RPMI8226 (cell line): ENCODE measurements around the gene SLC16A13.
"Not testable (repeated sequence)": the region's sequence is repeated elsewhere in the genome, so short reads cannot be mapped to it uniquely, and the experiment has no call there.

Experiments
- DNase-seq: peaks from one replicate; pipeline ENCODE4 v3.0.0-alpha.2; 2015

SLC16A13 gene

DNA sequence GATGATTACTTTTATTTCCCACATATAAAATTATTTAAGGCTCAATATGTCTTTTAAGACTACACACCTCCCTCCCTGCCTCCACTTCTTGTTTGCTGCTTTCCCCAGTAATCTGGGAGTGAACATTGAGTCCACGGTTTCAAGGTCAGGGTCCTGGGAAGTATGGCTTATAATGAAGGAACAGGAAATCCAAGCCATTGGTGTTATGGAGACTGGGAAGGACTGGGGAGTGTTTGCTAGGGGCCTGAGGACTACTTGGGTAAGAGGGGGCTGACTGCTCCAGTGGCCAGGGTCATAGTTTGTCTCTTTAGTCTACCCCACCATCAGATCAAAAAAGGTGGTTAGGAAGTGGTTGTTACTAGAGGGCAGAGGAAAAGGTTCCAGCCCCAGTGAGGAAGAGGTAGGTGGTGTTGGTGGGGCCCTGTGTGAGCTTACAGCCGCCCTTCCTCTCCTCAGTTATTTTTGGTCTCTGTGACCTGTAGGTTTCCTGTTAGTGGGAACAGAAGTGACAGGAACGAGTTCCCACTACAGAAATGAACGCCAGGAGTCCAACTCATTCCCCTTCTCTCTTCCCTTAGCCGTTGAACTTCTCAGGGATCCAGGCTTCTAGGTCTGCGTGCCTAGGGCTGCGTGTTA, 742 bp upstream of the SLC16A13 start:
- no peak for DNase-seq

DNA sequence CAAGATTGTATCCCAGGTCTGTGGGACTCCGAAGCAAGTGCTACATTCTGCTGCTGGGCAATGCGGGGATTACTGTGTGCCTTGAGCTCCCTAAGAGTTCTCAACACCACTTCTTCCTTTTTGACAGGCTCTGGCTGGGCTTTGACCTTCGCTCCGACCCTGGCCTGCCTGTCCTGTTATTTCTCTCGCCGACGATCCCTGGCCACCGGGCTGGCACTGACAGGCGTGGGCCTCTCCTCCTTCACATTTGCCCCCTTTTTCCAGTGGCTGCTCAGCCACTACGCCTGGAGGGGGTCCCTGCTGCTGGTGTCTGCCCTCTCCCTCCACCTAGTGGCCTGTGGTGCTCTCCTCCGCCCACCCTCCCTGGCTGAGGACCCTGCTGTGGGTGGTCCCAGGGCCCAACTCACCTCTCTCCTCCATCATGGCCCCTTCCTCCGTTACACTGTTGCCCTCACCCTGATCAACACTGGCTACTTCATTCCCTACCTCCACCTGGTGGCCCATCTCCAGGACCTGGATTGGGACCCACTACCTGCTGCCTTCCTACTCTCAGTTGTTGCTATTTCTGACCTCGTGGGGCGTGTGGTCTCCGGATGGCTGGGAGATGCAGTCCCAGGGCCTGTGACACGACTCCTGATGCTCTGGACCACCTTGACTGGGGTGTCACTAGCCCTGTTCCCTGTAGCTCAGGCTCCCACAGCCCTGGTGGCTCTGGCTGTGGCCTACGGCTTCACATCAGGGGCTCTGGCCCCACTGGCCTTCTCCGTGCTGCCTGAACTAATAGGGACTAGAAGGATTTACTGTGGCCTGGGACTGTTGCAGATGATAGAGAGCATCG, 2.4 kb downstream of the SLC16A13 start:
- no peak for DNase-seq

GRCh38 chr17:7039832-7040231, 4.0 kb downstream of the SLC16A13 start:
- no peak for DNase-seq

DNA sequence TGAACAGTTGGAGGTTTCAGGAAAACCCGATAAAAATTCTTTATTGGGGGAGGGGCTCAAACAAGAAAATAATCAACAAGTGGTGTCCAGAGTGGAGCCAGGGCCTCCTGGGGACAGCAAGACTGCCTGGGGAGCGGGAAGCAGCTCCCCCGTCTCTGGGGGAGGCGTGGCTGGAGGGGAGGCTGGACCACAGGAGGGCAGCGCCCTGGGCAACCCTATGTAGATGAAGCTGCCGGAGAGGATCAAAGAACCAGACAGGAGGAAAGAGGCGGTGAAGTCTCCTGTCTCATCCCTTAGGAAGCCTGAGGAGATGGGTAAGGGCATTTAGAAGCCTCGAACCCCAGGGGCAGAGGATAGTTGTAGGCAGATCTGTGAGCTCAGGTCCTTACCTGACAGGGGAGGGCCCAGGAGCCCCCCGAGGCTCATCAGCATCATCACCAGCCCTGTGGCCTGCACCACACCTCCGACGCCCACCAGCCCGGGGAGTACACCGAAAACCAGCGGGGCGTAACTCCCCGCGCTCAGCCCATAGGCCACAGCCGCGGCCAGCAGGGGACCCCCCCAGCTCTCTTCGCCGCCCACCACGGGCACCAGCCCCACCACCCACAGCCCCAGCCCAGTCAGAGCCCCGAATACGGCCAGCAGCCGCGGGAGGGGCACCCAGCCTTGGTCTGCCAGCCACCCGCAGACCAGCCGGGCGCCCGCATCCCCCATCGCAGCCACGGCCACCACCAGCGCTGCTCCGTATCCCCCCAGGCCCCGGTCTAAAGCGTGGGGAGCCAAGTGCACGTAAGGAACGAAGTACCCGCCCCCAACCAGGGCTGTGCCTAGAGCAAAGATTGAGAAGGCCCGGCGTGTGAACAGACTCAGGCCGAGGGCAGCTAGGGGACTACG, 6.0 kb downstream of the SLC16A13 start:
- DNase-seq: no peak

GRCh38 chr17:7042501-7043181, 6.8 kb downstream of the SLC16A13 start:
- no peak for DNase-seq

- DNase-seq: no peak
Observed at GRCh38 chr17:7043182-7043496, 7.3 kb downstream of the SLC16A13 start.

DNA sequence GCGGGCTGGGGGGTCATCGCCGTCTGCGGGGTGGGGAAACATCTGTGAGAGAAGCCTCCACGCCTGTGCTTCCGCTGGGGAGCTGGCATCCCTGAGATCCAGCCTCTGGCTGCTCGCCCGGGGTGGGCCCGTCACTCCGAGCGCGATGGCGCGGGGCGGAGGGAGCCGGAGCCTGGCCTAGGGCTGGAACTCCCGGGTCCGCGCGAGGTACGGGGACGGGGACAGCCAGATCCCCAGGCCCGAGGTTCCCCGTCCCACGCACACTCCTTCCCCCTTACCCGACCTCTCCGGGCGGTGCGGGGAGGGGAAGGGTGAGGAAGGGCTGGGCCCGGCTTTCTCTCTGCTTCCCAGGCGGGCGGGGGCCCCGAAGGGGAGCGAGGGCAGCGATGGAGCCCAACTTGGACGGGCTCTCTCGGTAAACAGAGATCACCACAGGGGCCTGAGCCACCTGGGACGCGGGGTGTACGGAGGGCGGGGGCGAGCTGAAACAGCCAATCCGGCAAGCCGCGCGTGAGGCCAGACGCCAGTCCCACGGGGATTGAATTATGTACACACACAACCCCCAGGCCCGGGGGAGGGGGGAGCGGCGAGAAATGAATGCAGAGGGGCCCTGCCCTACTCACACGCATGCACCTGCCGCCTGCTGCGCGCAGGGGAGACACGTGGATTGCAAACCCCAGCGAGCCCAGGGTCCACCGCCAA, 7.8 kb downstream of the SLC16A13 start, which contains the start of gene SLC16A11:
Gene SLC16A11, minus strand, starts transcription at position 596 of the 702 bp plus-strand sequence. Its CDS starts 579 bp downstream, at position 17.
- no peak for DNase-seq

DNA sequence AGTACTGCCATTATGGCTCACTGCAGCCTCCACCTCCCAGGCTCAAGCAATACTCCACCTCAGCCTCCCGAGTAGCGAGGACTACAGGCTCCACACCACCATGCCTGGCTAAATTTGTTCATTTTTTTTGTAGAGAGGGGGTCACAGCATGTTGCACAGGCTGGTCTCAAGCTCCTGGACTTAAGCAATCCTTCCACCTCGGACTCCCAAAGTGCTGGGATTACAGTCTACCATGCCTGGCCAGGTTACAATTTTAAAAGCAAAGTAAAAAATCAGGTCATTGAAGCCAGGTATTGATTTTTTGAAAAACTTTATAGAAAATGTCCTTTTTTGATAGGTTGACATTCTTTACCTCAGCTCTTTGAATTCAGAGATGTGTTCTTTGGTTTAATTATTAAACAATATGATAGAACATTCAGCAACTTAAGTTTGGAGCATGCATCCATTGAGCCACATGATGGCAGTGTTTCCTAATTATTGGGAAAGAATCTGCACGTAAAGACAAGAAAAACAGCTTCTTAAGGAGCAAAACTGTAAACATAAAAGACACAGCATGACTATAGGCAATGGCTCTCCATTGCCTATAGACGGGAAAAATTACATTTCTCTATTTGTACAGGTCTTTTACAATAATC, 9.8 kb downstream of the SLC16A13 start:
- peak; percentile 57 for DNase-seq

DNA sequence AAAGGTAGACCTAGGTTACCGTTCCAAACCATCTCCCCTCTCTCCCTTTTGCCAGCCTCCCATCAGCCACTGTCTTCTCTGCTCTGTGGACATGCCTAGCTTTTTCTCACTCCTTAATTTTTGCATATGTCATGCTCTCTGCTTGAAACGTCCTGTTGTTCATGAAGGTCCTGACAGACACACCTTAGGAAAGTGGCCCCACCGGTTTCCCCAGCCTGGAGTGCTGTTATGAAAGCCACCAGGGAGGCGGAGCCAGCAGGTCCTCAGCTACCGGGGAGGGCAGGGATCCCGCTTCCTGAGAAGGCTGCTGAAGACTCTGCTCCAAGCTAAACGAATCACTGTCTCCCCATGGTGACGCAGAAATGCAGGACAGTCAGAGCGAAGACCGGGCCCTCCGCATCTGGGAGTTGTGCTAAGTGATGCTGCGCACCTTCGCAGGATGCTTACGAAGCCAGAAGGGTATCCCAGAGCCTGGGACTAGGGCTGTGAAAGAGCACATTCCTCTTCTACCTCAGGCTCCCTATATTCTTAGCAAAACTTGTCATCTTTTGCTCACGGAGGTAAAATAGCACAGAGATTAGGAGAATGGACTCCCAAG, 10.4 kb downstream of the SLC16A13 start:
- no peak for DNase-seq

DNA sequence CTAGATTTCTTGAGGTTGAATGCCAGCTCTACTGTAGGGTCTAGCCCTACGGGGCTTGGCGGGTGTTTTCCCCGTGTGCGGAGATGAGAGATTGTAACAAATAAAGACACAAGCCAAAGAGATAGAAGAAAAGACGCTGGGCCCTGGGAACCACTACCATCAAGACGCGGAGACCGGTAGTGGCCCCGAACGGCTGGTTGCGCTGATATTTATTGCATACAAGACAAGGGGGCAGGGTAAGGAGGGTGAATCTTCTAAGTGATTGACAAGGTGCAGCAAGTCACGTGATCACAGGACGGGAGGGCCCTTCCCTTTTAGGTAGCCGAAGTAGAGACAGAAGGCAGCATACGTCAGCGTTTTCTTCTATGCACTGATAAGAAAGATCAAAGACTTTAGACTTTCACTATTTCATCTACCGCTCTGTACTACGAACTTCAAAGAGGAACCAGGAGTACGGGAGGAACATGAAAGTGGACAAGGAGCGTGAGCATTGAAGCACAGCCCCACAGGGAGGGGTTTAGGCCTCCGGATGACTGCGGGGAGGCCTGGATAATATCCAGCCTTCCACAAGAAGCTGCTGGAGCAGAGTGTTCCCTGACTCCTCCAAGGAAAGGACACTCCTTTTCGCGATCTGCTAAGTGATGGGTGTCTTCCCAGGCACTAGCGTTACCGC, 11.0 kb downstream of the SLC16A13 start:
- DNase-seq: peak; percentile 58

GRCh38 chr17:7047566-7047965, 11.8 kb downstream of the SLC16A13 start:
- no peak for DNase-seq

DNA sequence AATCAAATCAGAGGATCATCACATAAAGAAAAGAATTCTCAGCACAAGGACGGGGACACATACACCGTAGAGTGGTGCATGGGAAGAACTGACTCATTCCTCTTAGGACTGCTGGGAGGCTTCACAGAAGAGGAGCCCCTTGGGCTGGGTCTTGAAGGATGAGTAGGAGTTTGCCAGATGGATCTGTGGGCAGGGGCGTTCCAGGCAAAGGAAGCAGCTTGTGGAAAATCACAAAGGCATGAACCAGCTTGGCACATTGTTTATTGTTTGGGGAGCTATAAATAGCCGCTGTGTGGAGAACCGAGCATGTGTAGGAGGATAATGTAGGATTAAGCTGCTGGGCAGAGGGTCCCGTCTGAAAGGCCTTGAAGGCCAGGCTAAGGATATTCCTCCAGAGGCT, 13.2 kb downstream of the SLC16A13 start:
- DNase-seq: no peak

DNA sequence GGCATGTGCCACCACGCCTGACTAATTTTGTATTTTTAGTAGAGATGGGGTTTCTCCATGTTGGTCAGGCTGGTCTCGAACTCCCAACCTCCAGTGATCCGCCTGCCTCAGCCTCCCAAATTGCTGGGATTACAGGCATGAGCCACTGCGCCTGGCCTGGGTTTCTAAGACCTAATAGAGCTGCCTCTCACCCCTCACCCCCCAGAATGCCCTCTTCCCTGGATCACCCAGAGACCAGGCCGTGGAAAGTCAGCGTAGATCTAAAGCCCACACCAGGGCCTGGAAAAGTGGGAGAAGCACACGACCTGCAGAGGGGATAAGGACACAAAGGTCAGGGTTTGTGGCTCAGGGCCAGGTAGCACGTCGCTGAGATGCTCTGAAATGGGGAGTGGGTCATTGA, 14.8 kb downstream of the SLC16A13 start:
- not testable (repeated sequence) for DNase-seq

GRCh38 chr17:7056386-7056785, 20.6 kb downstream of the SLC16A13 start:
- DNase-seq: no peak

- no peak for DNase-seq
Observed at GRCh38 chr17:7058831-7059447, 23.1 kb downstream of the SLC16A13 start.

GRCh38 chr17:7060165-7060891, 24.5 kb downstream of the SLC16A13 start:
- DNase-seq: no peak

- DNase-seq: no peak
Observed at GRCh38 chr17:7063518-7064094, 27.8 kb downstream of the SLC16A13 start.

GRCh38 chr17:7064261-7064660, 28.4 kb downstream of the SLC16A13 start:
- DNase-seq: no peak

GRCh38 chr17:7067198-7067597, 31.4 kb downstream of the SLC16A13 start:
- no peak for DNase-seq
